Measurements from ENCODE around the gene ABCA13. TPM values are rescaled to one million over a fixed set of nuclear protein-coding genes. Genes with fewer than 3 reads are reported as not detected.

The ABCA13 gene
- total RNA-seq, 1 experiment from 2014 or later = not detected

DNA sequence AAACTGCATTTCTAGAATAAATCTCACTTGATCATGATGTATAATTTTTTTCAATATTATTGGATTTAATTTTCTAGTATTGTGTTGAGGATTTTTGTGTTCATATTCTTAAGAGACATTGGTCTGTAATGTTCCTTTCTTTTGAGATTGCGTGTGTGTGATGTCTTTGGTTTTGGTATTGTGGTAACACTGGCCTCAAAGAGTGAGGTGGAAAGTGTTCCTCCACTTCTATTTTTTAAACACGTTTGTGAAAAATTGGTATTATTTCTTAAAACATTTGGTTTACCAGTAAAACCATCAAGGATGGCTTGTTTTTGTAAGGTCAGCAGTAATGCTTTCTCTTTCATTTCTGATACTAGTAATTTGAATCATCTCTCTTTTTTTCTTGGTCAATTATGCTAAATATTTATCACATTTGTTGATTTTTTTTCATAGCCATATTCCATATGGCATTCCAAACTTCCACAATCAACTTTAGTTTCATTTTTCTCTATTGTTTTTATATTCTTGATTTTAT lies 462.9 kb downstream of the ABCA13 start:
- ChIA-PET POLR2A (no interaction called here), RAD21 (ENCODE audit: low non-redundant PET in 1 of 2, low total read pairs in 2 of 2, uncharacterized antibody in 2 of 2, unreplicated experiment in 2 of 2) (no interaction called here), CTCF (no interaction called here)
- H3K9ac ChIP-seq (ENCODE audit: low read length) = no peak overlapping the region
- TF ChIP-seq TCF7L2 (IDR thresholded peaks at IDR 0.05; ENCODE audit: borderline replicate concordance, extremely low read depth, insufficient read depth, insufficient read length) (no peak), CBX3 (IDR thresholded peaks at IDR 0.05; ENCODE audit: low read depth) (no peak), SRF (IDR thresholded peaks at IDR 0.05; ENCODE audit: low read depth) (no peak), YY1 (IDR thresholded peaks at IDR 0.05; ENCODE audit: extremely low read depth, insufficient replicate concordance, low read depth, low read length) (no peak), POLR2A (IDR thresholded peaks at IDR 0.05; ENCODE audit: borderline replicate concordance, extremely low read depth, insufficient read depth, insufficient read length) (no peak)
- TF ChIP-seq, protein P1, sequence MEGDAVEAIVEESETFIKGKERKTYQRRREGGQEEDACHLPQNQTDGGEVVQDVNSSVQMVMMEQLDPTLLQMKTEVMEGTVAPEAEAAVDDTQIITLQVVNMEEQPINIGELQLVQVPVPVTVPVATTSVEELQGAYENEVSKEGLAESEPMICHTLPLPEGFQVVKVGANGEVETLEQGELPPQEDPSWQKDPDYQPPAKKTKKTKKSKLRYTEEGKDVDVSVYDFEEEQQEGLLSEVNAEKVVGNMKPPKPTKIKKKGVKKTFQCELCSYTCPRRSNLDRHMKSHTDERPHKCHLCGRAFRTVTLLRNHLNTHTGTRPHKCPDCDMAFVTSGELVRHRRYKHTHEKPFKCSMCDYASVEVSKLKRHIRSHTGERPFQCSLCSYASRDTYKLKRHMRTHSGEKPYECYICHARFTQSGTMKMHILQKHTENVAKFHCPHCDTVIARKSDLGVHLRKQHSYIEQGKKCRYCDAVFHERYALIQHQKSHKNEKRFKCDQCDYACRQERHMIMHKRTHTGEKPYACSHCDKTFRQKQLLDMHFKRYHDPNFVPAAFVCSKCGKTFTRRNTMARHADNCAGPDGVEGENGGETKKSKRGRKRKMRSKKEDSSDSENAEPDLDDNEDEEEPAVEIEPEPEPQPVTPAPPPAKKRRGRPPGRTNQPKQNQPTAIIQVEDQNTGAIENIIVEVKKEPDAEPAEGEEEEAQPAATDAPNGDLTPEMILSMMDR (IDR thresholded peaks at IDR 0.05 in 2 of 3, conservative IDR thresholded peaks at IDR 0.05 in 1 of 3; ENCODE audit: borderline replicate concordance in 1 of 3, insufficient read depth in 1 of 3, low read depth in 2 of 3, low read length in 2 of 3) = no peak
- no peak for ATAC-seq
- H3K36me3 ChIP-seq (ENCODE audit: control insufficient read depth in 1 of 2, insufficient read depth in 2 of 2, low read length in 2 of 2) = no peaks in the 10 kb centered on the region
- no peaks in the 10 kb centered on the region for H3K79me2 ChIP-seq (ENCODE audit: insufficient read depth, low read length)
- H3K27me3 ChIP-seq (ENCODE audit: insufficient read depth, low read length) = no peaks in the 10 kb centered on the region
- no peak overlapping the region for H2AFZ ChIP-seq (ENCODE audit: low read depth, low read length, poor library complexity, severe bottlenecking)
- no peak overlapping the region for H3K4me2 ChIP-seq (ENCODE audit: low read length)
- H4K20me1 ChIP-seq (ENCODE audit: insufficient read depth) = no peaks in the 10 kb centered on the region
- intact Hi-C loops (cut with micrococcal nuclease) = no loop called here
- BruUV-seq (replicated peaks) = no TSS peak
- no peak for DNase-seq (ENCODE audit: low read depth, low spot score)
- no peak overlapping the region for H3K4me3 ChIP-seq (replicated peaks in 1 of 2; ENCODE audit: low read depth in 1 of 2, low read length in 2 of 2)
- H3K27ac ChIP-seq (ENCODE audit: low read depth, low read length) = no peak overlapping the region
- H3K4me1 ChIP-seq (ENCODE audit: control insufficient read depth in 1 of 2, insufficient read depth in 2 of 2, low read length in 2 of 2) = no peaks in the 10 kb centered on the region
- H3K9me2 ChIP-seq (ENCODE audit: insufficient read depth) = no peaks in the 10 kb centered on the region
- H3K9me3 ChIP-seq (ENCODE audit: control insufficient read depth in 1 of 2, insufficient read depth in 1 of 2, low read depth in 1 of 2, low read length in 2 of 2) = peaks cover 13 to 18% of the 10 kb centered on the region in 2 experiments; a peak in 2 of 4 replicates

DNA sequence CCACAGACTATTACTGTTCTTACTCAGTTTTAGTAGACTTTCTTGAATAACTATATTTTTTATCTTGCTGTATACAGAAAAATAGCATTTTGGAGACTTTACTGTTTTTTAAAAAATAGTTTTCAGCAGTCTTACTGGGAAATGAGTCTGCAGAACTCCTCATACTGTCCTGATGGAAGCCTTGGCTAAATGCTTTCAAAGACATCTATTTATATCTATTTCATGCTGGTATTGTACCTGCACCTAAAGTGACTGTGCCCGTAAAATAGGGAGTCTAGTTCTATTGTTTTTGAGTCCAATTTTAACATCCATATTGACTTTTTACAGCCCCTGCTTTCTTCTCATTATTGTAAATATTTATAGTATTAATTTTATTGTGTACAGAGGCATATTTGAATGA lies 464.5 kb downstream of the ABCA13 start:
- TF ChIP-seq EZH2 (IDR thresholded peaks at IDR 0.05) (no peak), POLR2AphosphoS5 (IDR thresholded peaks at IDR 0.05; ENCODE audit: low read depth, low read length) (no peak), SIN3A (IDR thresholded peaks at IDR 0.05; ENCODE audit: low read depth) (no peak), ELF1 (IDR thresholded peaks at IDR 0.05; ENCODE audit: borderline replicate concordance, low read depth) (no peak), ZNF274 (IDR thresholded peaks at IDR 0.05; ENCODE audit: low read depth, low read length) (no peak), RAD21 (IDR thresholded peaks at IDR 0.05; ENCODE audit: low read depth) (no peak), JUND (IDR thresholded peaks at IDR 0.05) (no peak), YY1 (IDR thresholded peaks at IDR 0.05; ENCODE audit: extremely low read depth, insufficient replicate concordance, low read depth, low read length) (no peak), TCF7L2 (IDR thresholded peaks at IDR 0.05; ENCODE audit: borderline replicate concordance, extremely low read depth, insufficient read depth, insufficient read length) (no peak)
- TF ChIP-seq, protein P2, sequence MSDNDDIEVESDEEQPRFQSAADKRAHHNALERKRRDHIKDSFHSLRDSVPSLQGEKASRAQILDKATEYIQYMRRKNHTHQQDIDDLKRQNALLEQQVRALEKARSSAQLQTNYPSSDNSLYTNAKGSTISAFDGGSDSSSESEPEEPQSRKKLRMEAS (IDR thresholded peaks at IDR 0.05) = no peak
- H3K4me3 ChIP-seq (replicated peaks in 1 of 2; ENCODE audit: low read depth in 1 of 2, low read length in 2 of 2) = no peak overlapping the region
- H2AFZ ChIP-seq (ENCODE audit: low read depth, low read length, poor library complexity, severe bottlenecking) = no peak overlapping the region
- H3K36me3 ChIP-seq (ENCODE audit: control insufficient read depth in 1 of 2, insufficient read depth in 2 of 2, low read length in 2 of 2) = no peaks in the 10 kb centered on the region
- BruUV-seq (replicated peaks) = no TSS peak
- H3K4me2 ChIP-seq (ENCODE audit: low read length) = no peak overlapping the region
- H3K9me3 ChIP-seq (ENCODE audit: control insufficient read depth in 1 of 2, insufficient read depth in 1 of 2, low read depth in 1 of 2, low read length in 2 of 2) = peaks cover 13 to 18% of the 10 kb centered on the region in 2 experiments; a peak in 2 of 4 replicates
- POLR2A ChIA-PET = no interaction called here
- no peak for ATAC-seq
- no peaks in the 10 kb centered on the region for H3K27me3 ChIP-seq (ENCODE audit: insufficient read depth, low read length)
- CTCF ChIA-PET = no interaction called here
- RAD21 ChIA-PET (ENCODE audit: low non-redundant PET in 1 of 2, low total read pairs in 2 of 2, uncharacterized antibody in 2 of 2, unreplicated experiment in 2 of 2) = no interaction called here
- no peaks in the 10 kb centered on the region for H4K20me1 ChIP-seq (ENCODE audit: insufficient read depth)
- no peak overlapping the region for H3K9ac ChIP-seq (ENCODE audit: low read length)
- no peak overlapping the region for H3K27ac ChIP-seq (ENCODE audit: low read depth, low read length)
- no peak for DNase-seq (ENCODE audit: low read depth, low spot score)
- no peaks in the 10 kb centered on the region for H3K79me2 ChIP-seq (ENCODE audit: insufficient read depth, low read length)
- H3K4me1 ChIP-seq (ENCODE audit: control insufficient read depth in 1 of 2, insufficient read depth in 2 of 2, low read length in 2 of 2) = no peaks in the 10 kb centered on the region
- no peaks in the 10 kb centered on the region for H3K9me2 ChIP-seq (ENCODE audit: insufficient read depth)
- intact Hi-C loops (cut with micrococcal nuclease) = no loop called here
